GM18499 (cell line): Measurements from ENCODE around the gene PTPRN2.

Source experiments
- ATAC-seq: cut with Tn5 transposase; IDR thresholded peaks from one replicate; pipeline ENCODE4 v1.9.1; 2021; ENCODE audit warnings: moderate number of reproducible peaks; ENCODE audit not compliant: insufficient read depth, unreplicated experiment

Gene PTPRN2

GRCh38 chr7:158024881-158025280, 562.7 kb downstream of the PTPRN2 start:
- ATAC-seq, result no peak

- ATAC-seq, result no peak
These were observed 563.3 kb downstream of the PTPRN2 start for GRCh38 chr7:158024351-158024715.

GRCh38 chr7:158023681-158024350, 563.8 kb downstream of the PTPRN2 start:
- ATAC-seq, result no peak

GRCh38 chr7:158023157-158023556, 564.5 kb downstream of the PTPRN2 start:
- no peak for ATAC-seq

- ATAC-seq, result no peak
These were observed 565.0 kb downstream of the PTPRN2 start for GRCh38 chr7:158022601-158023000.

- no peak for ATAC-seq
These were observed 565.8 kb downstream of the PTPRN2 start for GRCh38 chr7:158021836-158022235.

- ATAC-seq, result no peak
These were observed 566.9 kb downstream of the PTPRN2 start for GRCh38 chr7:158020706-158021095.

GRCh38 chr7:158019726-158020705, 567.6 kb downstream of the PTPRN2 start:
- ATAC-seq, result no peak

- ATAC-seq, result no peak
These were observed 568.5 kb downstream of the PTPRN2 start for GRCh38 chr7:158018971-158019645.

GRCh38 chr7:158018098-158018762, 569.4 kb downstream of the PTPRN2 start:
- ATAC-seq, result no peak

GRCh38 chr7:158017111-158018097, 570.2 kb downstream of the PTPRN2 start:
- no peak for ATAC-seq

- ATAC-seq, result no peak
These were observed 571.2 kb downstream of the PTPRN2 start for GRCh38 chr7:158016180-158017097.

GRCh38 chr7:158015403-158016179, 572.0 kb downstream of the PTPRN2 start:
- no peak for ATAC-seq

GRCh38 chr7:158014976-158015375, 572.6 kb downstream of the PTPRN2 start:
- ATAC-seq, result no peak

GRCh38 chr7:158013085-158013668, 574.4 kb downstream of the PTPRN2 start:
- ATAC-seq, result no peak

- ATAC-seq, result no peak
These were observed 575.7 kb downstream of the PTPRN2 start for GRCh38 chr7:158011941-158012340.
